GM12801 (cell line): ENCODE results near the gene KDM4F.

Experiments used
- TF ChIP-seq, protein P1 (sequence below): IDR thresholded peaks from one replicate; pipeline ENCODE4 v1.5.1; 2011; ENCODE audit warnings: control low read depth; ENCODE audit not compliant: insufficient read length; ENCODE audit errors: extremely low read depth

Gene KDM4F

DNA sequence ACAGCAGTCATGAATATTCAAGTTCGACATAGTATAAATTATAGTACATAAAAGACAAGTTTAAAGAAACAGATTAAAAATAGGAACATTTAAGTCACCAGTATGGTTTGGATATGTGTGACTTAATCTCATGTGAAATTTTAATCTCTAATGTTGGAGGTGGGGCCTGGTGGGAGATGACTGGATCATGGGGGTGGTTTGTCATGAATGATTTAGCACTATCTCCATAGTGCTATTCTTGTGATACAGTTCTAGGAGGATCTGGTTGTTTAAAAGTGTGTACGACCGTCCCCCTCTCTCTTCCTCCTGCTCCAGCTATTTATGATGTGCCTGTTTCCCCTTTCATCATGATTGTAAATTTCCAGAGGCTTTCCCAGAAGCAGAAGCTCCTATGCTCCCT lies 20.9 kb upstream of the KDM4F start:
- TF ChIP-seq, protein P1, sequence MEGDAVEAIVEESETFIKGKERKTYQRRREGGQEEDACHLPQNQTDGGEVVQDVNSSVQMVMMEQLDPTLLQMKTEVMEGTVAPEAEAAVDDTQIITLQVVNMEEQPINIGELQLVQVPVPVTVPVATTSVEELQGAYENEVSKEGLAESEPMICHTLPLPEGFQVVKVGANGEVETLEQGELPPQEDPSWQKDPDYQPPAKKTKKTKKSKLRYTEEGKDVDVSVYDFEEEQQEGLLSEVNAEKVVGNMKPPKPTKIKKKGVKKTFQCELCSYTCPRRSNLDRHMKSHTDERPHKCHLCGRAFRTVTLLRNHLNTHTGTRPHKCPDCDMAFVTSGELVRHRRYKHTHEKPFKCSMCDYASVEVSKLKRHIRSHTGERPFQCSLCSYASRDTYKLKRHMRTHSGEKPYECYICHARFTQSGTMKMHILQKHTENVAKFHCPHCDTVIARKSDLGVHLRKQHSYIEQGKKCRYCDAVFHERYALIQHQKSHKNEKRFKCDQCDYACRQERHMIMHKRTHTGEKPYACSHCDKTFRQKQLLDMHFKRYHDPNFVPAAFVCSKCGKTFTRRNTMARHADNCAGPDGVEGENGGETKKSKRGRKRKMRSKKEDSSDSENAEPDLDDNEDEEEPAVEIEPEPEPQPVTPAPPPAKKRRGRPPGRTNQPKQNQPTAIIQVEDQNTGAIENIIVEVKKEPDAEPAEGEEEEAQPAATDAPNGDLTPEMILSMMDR, result no peak

DNA sequence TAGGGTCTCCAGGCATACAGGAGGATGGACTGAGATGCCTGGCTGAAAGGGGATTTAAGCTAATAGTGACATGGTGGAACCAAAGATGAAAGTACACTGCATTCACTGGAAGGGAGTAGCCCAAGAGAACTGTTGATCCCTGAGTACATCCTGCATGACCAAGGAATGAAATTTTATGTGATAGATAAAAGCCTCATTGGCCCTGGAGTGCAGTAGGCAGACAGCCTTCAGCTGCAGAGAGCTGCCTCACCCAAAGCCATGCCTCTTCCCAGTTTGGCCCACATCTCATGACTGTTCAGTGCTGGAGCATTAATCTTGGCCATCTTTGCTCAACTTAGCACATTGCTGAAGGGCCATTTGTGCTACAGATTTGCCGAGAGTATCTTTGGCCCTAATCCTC lies 16.2 kb upstream of the KDM4F start:
- TF ChIP-seq, protein P1, result no peak

DNA sequence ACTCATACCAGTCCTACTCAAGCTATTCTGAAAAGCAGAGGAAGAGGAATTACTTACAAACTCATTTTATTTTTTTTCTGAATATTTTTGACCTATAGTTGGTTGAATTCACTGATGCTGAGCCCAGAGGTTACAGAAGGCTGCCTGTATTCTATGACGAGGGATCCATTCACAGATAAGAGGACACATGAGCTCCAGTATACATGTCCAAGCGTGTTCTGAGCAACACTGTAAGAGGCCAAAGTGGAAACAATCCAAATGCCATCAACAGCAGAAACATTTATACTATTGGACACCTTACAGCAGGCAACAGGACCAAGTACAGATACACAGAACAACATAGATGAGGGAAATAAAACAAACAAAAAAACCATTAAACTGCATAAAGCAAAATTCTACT lies 13.9 kb upstream of the KDM4F start:
- TF ChIP-seq, protein P1, result no peak

DNA sequence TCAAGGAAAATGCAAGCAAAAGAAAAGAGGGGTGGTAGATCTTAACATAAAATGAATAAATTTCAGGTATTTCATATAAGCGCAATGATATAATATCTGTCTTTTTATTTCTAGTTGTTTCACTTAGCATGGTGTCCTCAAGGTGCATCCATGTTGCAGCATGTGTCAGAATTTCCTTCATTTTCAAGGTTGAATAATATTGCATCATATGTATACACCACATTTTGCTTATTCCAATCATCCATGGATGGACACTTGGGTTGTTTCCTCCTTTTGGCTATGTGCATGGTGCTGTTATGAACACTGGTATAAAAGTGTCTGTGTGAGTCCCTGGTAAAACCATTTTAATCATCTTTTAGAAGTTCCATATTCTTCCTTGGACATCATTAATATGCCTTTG lies 7.0 kb upstream of the KDM4F start:
- TF ChIP-seq, protein P1, result no peak

DNA sequence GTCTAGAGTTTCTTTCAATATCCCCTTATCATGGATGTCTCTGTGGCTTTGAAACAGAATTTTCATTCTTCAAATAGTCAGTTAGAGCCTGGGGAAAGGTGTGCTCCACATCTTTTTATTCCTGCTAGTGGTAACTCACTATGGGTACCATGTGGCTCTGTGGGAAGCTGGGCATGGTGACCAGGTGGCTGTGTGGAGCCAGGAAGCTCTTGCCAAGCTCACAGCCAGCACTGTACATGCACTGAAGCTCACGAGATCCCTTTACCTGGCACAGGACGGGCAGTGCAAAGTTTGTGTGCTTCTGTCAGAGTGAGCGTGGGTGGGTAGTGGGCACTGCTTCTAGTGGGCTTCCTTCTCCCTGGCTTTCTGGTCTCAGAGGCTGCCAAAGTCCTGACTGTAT lies 6.3 kb upstream of the KDM4F start:
- TF ChIP-seq, protein P1, result no peak

DNA sequence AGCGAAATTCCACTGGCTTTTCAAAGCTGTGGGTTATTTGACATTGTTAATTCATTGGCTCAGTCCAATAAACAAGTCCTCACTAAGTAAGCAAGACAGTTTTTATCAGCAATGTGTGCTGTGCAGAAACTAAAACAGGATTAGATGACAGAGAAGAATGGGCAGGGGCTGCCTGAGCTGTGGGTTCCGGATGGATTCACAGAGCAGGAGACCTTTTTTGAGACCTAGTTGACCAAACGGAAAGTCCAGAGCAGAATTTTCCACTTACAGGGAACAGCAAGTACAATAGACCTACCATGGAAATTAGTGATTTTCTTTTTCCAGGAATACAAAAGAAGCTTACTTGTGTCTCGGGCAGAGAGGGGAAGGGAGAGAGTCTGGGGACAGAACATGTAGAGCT lies 5.2 kb upstream of the KDM4F start:
- TF ChIP-seq, protein P1, result no peak

DNA sequence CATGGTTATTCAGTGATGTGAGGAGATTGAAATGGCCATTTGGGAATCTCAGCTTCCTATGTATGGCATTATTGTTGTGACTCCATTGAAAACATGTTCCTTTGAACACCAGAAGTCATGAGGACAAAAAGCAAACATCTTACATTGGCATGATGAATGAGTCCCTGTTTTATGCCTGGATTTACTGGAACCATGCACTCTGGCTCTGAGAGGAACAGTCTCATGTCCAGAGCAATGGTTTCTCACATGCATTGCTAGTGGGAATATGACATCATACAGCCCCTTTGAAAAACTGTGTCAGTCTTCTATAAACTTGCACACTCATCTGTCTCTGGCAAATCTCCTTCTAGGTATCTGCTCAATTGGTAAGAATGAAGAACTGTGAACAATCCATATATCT lies 3.4 kb upstream of the KDM4F start:
- TF ChIP-seq, protein P1, result no peak
